GM10248 (cell line): ENCODE results near the gene RANBP17.

ENCODE experiments used
- CTCF ChIA-PET: fragments of 300-600 bp; sonication (Branson Sonifier 250); formaldehyde crosslinking; extraction: SDS; loops from one replicate; lab custom pipeline; 2021; ENCODE audit warnings: antibody characterized with exemption; lab: Yijun Ruan, JAX
- POLR2A ChIA-PET: fragments of 350-650 bp; sonication (Branson Sonifier 250); formaldehyde crosslinking; extraction: SDS; loops from one replicate; lab custom pipeline; 2020; ENCODE audit warnings: antibody characterized with exemption; lab: Yijun Ruan, JAX
- DNase-seq: peaks from one replicate; pipeline ENCODE4 v3.0.0; 2012; ENCODE audit errors: extremely low spot score
- CTCF ChIP-seq: IDR thresholded peaks from 2 replicates; pipeline ENCODE4 v1.5.1; 2012; ENCODE audit warnings: mild to moderate bottlenecking, low read depth; ENCODE audit errors: extremely low read depth, missing control alignments, control extremely low read depth

Gene RANBP17

DNA sequence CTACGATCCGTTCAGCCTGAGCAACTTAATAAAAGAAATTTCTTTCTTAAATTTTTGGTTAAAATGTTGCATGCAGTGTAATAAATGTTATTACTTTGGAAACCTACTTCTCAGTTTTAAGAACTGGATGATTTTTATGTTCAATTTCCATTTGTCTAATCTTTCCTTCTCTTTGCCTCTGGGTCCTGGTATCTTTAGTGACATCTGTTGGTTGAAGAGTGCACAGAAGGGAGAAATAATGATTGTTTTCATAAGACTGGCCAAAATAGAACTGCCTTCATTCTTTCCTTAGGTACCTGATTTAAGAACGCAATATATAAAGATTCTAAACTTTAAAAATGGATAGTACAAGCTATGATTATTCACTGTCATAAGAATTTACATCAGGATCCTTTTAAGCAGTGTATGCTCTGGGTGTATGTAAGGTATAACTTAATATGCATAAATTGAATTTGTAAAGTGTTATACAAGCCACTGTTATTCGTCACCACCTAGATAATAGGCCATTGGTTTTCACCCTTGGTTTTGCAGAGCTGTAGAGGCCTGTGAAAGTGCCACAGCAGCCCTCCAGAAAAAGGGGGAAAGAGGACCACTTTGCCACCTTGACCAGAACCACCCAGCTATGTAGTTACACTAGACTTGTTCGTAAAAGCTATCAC lies 364.4 kb downstream of the RANBP17 start:
- TF ChIP-seq CTCF, result no peak
- CTCF ChIA-PET, result interaction anchor here (1.1 kb wide), 1 partner anchor 27 kb away, joined by 3 read pairs; no protein-coding TSS in a partner anchor
- DNase-seq, result no peak
- POLR2A ChIA-PET, result no interaction called here

GRCh38 chr5:171226864-171227263 lies 365.0 kb downstream of the RANBP17 start:
- POLR2A ChIA-PET, result no interaction called here
- TF ChIP-seq CTCF, result no peak
- DNase-seq, result no peak

DNA sequence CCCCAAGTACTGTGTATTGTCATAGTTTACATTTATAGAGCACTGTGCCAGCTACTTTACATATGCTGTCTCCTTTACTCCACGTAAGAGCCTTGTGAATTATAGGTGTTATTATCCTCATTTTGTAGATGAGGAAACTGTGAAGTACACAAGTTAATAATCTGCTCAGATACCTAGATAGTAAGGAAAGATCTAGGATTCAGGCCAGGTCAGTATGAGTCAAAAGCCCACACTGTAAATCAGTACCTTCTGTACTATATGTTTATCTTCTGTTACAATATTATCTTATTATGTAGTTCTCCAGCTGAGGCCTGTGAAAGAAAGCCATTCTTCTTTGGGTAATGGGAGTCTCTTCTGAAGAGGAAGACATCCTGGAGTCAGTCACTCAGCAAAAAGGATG lies 374.8 kb downstream of the RANBP17 start:
- DNase-seq, result no peak
- no peak for TF ChIP-seq CTCF
- ChIA-PET POLR2A (no interaction called here), CTCF (no interaction called here)

More at GRCh38 chr5:171226864-171227263, 365.0 kb downstream of the RANBP17 start:
- CTCF ChIA-PET, result interaction anchor here (1.1 kb wide), 1 partner anchor 26 kb away, joined by 3 read pairs; no protein-coding TSS in a partner anchor

- no peak for TF ChIP-seq CTCF
- POLR2A ChIA-PET, result no interaction called here
- CTCF ChIA-PET, result no interaction called here
- no peak for DNase-seq
Measured at GRCh38 chr5:171242521-171242920, 380.7 kb downstream of the RANBP17 start.

- no peak for TF ChIP-seq CTCF
- POLR2A ChIA-PET, result no interaction called here
Measured at GRCh38 chr5:171246231-171246630, 384.4 kb downstream of the RANBP17 start.

GRCh38 chr5:171249460-171249859 lies 387.6 kb downstream of the RANBP17 start:
- ChIA-PET POLR2A (no interaction called here), CTCF (interaction anchor here (1.3 kb wide), 1 partner anchor 11 kb away, joined by 3 read pairs; no protein-coding TSS in a partner anchor)
- no peak for TF ChIP-seq CTCF
- DNase-seq, result no peak

More at GRCh38 chr5:171246231-171246630, 384.4 kb downstream of the RANBP17 start:
- DNase-seq, result no peak
- CTCF ChIA-PET, result interaction anchor here (1.1 kb wide), 1 partner anchor 96 kb away, joined by 3 read pairs; no protein-coding TSS in a partner anchor

DNA sequence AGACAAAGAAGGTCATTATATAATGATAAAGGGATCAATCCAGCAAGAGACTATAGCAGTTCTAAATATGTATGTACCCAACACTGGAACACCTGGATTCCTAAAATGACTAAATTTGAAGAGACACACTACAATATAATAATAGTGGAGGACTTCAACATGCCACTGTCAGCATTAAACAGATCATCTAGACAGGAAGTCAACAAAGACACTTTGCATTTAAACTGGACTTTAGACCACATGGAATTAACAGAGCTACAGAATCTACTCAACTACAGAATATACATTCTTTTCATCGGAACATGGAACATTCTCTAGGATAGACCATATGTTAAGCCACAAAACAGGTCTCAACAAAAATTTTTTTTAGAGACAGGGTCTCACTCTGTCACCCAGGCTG lies 388.9 kb downstream of the RANBP17 start:
- POLR2A ChIA-PET, result no interaction called here
- CTCF ChIA-PET, result interaction anchor here (0.6 kb wide), 1 partner anchor 82 kb away, joined by 3 read pairs; no protein-coding TSS in a partner anchor
- no peak for DNase-seq
- no peak for TF ChIP-seq CTCF
